SW 1271 (cell line): ENCODE results near the gene PI4KB.
A peak's percentile ranks its signal among the peaks of the same experiment; 100 is the strongest.
"Not testable (repeated sequence)": the region's sequence is repeated elsewhere in the genome, so short reads cannot be mapped to it uniquely, and the experiment has no call there.

Source experiments
- DNase-seq, 2 experiments: peaks; one replicate each; lab custom pipeline; 2025; lab: John Stamatoyannopoulos, UW

The PI4KB gene

GRCh38 chr1:151281225-151281968, 45.8 kb downstream of the PI4KB start:
- DNase-seq, result peak; percentile 88 to 90

- DNase-seq, result no peak
These were observed 50.0 kb downstream of the PI4KB start for GRCh38 chr1:151277249-151277648.

GRCh38 chr1:151275341-151275740, 51.9 kb downstream of the PI4KB start:
- not testable (repeated sequence) for DNase-seq

- no peak for DNase-seq
These were observed 53.2 kb downstream of the PI4KB start for GRCh38 chr1:151273924-151274466.

DNA sequence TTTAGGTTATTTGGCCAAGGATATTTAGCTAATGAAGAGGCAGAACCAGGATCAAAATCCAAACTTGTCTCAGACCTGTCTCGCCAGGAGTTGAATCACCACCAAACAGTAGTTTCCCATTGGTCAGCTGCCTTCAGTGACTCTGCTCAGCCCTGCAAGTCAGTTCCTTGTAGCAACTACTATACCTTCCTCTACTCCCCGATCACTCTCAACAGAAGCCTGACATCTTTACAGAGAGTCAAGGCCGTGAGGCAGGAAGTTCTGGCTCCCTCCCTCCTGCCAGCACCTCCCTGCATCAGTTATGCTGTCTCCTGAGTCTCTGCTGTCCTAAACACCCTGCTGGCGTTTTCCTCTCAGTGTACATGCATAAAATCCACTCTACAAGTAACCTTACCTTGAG, 59.5 kb downstream of the PI4KB start:
- DNase-seq, result no peak

DNA sequence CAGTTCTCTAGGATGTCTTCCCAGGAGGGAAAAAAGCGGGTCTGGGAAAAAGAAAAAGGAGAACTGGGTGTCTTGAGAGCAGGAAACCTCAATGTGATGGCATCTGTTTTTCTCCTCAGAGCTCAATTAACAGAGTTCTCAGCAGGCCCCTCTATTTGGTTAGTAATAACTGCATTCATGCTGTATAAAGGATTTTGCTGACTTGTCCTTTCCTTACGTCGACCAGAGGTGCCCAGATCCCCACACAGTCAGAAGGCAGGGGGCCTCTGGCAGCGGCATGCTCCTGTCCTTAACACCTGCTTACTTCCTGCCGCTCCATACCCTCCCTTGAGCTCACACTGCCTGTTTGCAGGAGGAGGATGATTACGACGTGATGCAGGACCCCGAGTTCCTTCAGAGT, 60.4 kb downstream of the PI4KB start:
- no peak for DNase-seq

DNA sequence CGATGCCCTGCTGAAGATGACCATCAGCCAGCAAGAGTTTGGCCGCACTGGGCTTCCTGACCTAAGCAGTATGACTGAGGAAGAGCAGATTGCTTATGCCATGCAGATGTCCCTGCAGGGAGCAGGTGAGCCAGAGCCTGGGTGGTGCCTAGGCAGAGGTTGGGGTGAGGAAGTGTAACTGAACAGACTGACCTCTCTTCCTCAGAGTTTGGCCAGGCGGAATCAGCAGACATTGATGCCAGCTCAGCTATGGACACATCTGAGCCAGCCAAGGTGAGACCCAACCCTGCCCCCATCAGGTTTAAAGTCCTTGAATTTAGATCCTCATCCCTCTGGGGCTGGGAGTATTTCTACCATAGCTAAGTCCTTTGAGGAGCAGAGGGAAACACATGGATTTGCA, 60.9 kb downstream of the PI4KB start:
- DNase-seq, result no peak

GRCh38 chr1:151265446-151266236, 61.6 kb downstream of the PI4KB start:
- no peak for DNase-seq

DNA sequence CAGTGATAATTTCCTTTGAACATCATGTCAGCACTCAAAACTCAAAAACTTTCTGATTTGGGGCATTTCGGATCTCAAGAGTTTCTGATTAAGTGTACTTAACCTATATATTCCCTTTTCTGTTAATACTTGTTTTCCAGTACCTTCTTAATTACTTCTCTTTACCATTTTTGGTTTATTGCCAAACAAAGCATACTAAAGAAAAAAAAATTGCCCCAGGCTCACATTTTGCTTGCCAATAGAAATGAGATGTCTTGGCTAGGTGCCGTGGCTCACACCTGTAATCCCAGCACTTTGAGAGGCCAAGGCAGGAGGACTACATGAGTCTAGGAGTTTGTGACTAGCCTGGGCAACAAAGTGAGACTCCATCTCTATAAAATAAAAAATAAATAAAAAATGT, 67.9 kb downstream of the PI4KB start:
- no peak for DNase-seq

GRCh38 chr1:151255381-151255780, 71.8 kb downstream of the PI4KB start:
- no peak for DNase-seq

DNA sequence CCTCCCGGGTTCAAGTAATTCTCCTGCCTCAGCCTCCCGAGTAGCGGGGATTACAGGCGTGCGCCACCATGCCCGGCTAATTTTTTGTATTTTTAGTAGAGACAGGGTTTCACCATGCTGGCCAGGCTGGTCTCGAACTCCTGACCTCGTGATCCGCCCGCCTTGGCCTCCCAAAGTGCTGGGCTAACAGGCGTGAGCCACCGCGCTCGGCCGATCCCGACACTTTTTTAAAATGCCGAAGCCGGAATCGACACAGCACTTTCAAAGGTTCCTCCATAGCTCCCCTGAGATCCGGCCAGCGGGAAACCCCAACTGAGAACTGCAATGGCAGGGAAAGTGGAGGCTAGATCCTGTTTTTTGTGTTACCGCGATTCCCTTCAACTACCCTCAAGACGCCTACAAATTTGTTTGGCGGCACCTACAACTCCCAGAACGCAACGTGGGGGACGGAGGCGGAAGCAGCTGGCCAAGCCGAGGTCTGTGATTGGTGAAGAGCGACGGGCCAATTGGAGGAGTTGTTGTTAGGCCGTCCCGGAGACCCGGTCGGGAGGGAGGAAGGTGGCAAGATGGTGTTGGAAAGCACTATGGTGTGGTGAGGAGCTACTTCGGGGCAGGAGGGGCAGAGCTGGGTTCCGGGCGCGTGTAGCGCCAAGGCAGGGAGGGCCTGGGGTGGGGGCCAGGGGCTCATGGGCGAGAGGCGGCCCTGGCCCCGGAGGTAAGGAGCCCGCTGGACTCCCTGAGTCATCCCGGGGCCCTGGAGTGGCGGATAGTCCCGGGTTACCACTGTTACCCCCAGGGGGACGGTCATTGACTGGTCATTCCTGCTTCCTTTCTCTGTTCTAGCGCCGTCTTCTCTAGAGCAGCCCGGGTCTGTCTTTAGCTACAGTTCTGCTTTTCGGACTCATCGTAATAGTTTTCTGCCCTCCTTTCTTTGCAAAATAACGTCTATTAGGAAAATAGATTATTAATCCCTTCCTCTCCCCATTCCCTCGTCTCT, 72.7 kb downstream of the PI4KB start, which contains the start of gene PSMD4:
TSS of gene PSMD4 (plus strand) at position 518 of the 997 bp plus-strand sequence. CDS start at position 567, 49 bp downstream.
- peak; percentile 70 to 90 for DNase-seq

DNA sequence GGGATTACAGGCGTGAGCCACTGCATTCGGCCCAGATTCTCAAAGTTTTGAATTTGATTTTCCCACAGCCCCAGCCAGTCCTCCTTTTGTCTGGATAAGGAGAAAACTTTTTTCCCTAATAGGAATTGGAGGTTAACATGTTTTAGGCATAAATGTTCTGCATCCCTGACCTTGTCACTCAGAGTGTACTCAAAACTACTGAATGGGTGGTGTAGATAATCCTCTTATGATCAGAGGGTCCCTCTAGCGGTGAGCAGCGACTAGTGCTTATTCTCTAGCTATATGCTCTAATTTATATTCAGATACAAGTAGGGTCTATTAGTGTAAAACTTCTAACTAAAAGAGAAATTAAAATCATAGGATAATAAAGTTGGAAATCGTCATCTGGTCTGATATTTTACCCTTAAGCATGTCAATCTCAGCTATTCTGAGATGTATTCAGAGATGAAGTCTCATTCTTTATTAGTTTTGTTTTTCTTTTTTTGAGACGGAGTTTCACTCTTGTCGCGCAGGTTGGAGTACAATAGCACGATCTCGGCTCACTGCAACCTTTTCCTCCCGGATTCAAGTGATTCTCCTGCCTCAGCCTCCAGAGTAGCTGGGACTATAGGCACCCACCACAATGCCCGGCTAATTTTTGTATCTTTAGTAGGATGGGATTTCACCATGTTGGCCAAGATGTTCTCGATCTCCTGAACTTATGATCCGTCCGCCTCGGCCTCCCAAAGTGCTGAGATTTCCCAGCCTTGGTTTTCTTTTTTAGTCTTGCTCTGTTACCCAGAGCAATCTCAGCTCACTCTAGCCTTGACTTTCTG, 75.4 kb downstream of the PI4KB start:
- peak; percentile 5 to 82 for DNase-seq

- DNase-seq, result no peak
These were observed 80.4 kb downstream of the PI4KB start for GRCh38 chr1:151246786-151247185.

GRCh38 chr1:151243683-151244216, 83.5 kb downstream of the PI4KB start:
- no peak for DNase-seq

GRCh38 chr1:151242442-151242841, 84.8 kb downstream of the PI4KB start:
- no peak for DNase-seq
